ENCODE results near the gene POLR2B. TPM values are rescaled to one million over a fixed set of nuclear protein-coding genes. Genes with fewer than 3 reads are reported as not detected.
A peak's percentile ranks its signal among the peaks of the same experiment; 100 is the strongest.
"Not testable (repeated sequence)": the region's sequence is repeated elsewhere in the genome, so short reads cannot be mapped to it uniquely, and the experiment has no call there.

Gene POLR2B
- 95.5 TPM for total RNA-seq (ENCODE audit: unreplicated experiment)
- long read RNA-seq, transcript POLR2B-201 (25 exons, 3,748 nt), result major isoform, 18 of 30 reads
- long read RNA-seq, partial matches to known transcripts, result 6 of 30 reads
- long read RNA-seq, other reads (novel, unspliced or antisense), result 1 of 30 reads

- peak within 1 kb of the TSS; percentile 99 for H3K4me3 Mint-ChIP-seq (ENCODE audit: unreplicated experiment)
- TF ChIP-seq, protein P1, sequence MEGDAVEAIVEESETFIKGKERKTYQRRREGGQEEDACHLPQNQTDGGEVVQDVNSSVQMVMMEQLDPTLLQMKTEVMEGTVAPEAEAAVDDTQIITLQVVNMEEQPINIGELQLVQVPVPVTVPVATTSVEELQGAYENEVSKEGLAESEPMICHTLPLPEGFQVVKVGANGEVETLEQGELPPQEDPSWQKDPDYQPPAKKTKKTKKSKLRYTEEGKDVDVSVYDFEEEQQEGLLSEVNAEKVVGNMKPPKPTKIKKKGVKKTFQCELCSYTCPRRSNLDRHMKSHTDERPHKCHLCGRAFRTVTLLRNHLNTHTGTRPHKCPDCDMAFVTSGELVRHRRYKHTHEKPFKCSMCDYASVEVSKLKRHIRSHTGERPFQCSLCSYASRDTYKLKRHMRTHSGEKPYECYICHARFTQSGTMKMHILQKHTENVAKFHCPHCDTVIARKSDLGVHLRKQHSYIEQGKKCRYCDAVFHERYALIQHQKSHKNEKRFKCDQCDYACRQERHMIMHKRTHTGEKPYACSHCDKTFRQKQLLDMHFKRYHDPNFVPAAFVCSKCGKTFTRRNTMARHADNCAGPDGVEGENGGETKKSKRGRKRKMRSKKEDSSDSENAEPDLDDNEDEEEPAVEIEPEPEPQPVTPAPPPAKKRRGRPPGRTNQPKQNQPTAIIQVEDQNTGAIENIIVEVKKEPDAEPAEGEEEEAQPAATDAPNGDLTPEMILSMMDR (IDR thresholded peaks at IDR 0.05; ENCODE audit: unreplicated experiment), result no peak
- H3K27ac Mint-ChIP-seq (ENCODE audit: unreplicated experiment), result peak within 1 kb of the TSS; percentile 99
- peaks cover 8% of the 10 kb centered on the region for H3K36me3 Mint-ChIP-seq (ENCODE audit: low read depth, unreplicated experiment)
- H3K4me1 Mint-ChIP-seq (ENCODE audit: unreplicated experiment), result peaks cover 35% of the 10 kb centered on the region
- H3K9me3 Mint-ChIP-seq (ENCODE audit: unreplicated experiment), result no peaks in the 10 kb centered on the region
- H3K27me3 Mint-ChIP-seq (ENCODE audit: unreplicated experiment), result peaks cover 15% of the 10 kb centered on the region
- peak; percentile 93 for DNase-seq (ENCODE audit: low spot score)
Measured at GRCh38 chr4:56978750-56979303, at the start of gene POLR2B. POLR2B (plus strand) TSS chr4:56978896; CDS start chr4:56978986, 90 bp downstream.

GRCh38 chr4:56930638-56931037 lies 48.1 kb upstream of the POLR2B start:
- H3K4me1 Mint-ChIP-seq (ENCODE audit: unreplicated experiment), result no peaks in the 10 kb centered on the region
- no peaks in the 10 kb centered on the region for H3K9me3 Mint-ChIP-seq (ENCODE audit: unreplicated experiment)
- no peak overlapping the region for H3K27ac Mint-ChIP-seq (ENCODE audit: unreplicated experiment)
- TF ChIP-seq, protein P1 (IDR thresholded peaks at IDR 0.05; ENCODE audit: unreplicated experiment), result no peak
- H3K27me3 Mint-ChIP-seq (ENCODE audit: unreplicated experiment), result peaks cover 6% of the 10 kb centered on the region
- H3K36me3 Mint-ChIP-seq (ENCODE audit: low read depth, unreplicated experiment), result peaks cover 30% of the 10 kb centered on the region
- H3K4me3 Mint-ChIP-seq (ENCODE audit: unreplicated experiment), result no peak overlapping the region
- no peak for DNase-seq (ENCODE audit: low spot score)

- Mint-ChIP-seq H3K4me1 (ENCODE audit: unreplicated experiment) (no peaks in the 10 kb centered on the region), H3K27ac (ENCODE audit: unreplicated experiment) (no peak overlapping the region), H3K9me3 (ENCODE audit: unreplicated experiment) (no peaks in the 10 kb centered on the region), H3K36me3 (ENCODE audit: low read depth, unreplicated experiment) (peaks cover 30% of the 10 kb centered on the region), H3K4me3 (ENCODE audit: unreplicated experiment) (no peak overlapping the region), H3K27me3 (ENCODE audit: unreplicated experiment) (peaks cover 6% of the 10 kb centered on the region)
- TF ChIP-seq, protein P1 (IDR thresholded peaks at IDR 0.05; ENCODE audit: unreplicated experiment), result no peak
- no peak for DNase-seq (ENCODE audit: low spot score)
Measured at GRCh38 chr4:56931924-56932323, 46.8 kb upstream of the POLR2B start.

GRCh38 chr4:56937262-56937661 lies 41.4 kb upstream of the POLR2B start:
- H3K27ac Mint-ChIP-seq (ENCODE audit: unreplicated experiment), result peak overlapping the region; percentile 25
- TF ChIP-seq, protein P1 (IDR thresholded peaks at IDR 0.05; ENCODE audit: unreplicated experiment), result no peak
- H3K4me1 Mint-ChIP-seq (ENCODE audit: unreplicated experiment), result no peaks in the 10 kb centered on the region
- DNase-seq (ENCODE audit: low spot score), result no peak
- no peaks in the 10 kb centered on the region for H3K9me3 Mint-ChIP-seq (ENCODE audit: unreplicated experiment)
- H3K27me3 Mint-ChIP-seq (ENCODE audit: unreplicated experiment), result peaks cover 2% of the 10 kb centered on the region
- H3K4me3 Mint-ChIP-seq (ENCODE audit: unreplicated experiment), result peak overlapping the region; percentile 61
- peaks cover 12% of the 10 kb centered on the region for H3K36me3 Mint-ChIP-seq (ENCODE audit: low read depth, unreplicated experiment)

- H3K4me1 Mint-ChIP-seq (ENCODE audit: unreplicated experiment); H3K27ac Mint-ChIP-seq (ENCODE audit: unreplicated experiment); DNase-seq (ENCODE audit: low spot score); H3K27me3 Mint-ChIP-seq (ENCODE audit: unreplicated experiment); H3K9me3 Mint-ChIP-seq (ENCODE audit: unreplicated experiment); H3K4me3 Mint-ChIP-seq (ENCODE audit: unreplicated experiment): not testable (repeated sequence)
- H3K36me3 Mint-ChIP-seq (ENCODE audit: low read depth, unreplicated experiment), result peaks cover 12% of the 10 kb centered on the region
Measured at GRCh38 chr4:56939826-56940225, 38.9 kb upstream of the POLR2B start.
